ENCODE measurements around the gene CLCN6.

DNA sequence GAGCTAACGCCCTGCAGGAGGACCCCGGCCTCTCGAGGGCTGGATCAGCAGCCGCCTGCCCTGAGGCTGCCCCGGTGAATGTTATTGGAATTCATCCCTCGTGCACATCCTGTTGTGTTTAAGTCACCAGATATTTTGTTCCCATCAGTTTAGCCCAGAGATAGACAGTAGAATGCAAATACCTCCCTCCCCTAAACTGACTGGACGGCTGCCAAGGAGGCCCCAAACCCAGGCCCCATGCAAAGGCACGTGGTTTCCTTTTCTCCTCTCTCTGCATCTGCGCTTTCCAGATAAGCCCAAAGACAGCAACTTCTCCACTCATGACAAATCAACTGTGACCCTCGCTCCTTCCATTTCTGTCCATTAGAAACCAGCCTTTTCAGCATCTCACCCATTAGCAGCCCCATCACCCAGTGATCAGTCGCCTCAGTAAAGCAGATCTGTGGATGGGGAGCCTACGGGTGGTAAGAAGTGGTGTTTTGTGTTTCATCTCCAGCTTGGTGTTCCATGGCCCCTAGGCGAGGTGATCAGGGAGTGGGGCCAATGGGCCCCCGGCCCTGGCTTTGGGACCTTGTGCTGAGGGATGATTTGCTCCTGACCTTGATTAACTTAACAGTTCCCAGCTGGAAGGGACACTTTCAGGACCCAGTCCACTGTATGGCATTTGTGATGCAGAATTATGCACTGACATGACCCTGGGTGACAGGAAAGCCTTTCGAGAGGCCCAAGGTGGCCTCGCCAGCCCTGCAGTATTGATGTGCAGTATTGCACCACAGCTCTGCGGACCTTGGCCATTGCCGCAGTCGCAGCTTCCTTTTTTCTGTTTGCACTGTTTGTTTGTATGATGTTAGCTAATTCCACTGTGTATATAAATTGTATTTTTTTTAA lies 36.4 kb downstream of the CLCN6 start:
- TF ChIP-seq, protein P1, sequence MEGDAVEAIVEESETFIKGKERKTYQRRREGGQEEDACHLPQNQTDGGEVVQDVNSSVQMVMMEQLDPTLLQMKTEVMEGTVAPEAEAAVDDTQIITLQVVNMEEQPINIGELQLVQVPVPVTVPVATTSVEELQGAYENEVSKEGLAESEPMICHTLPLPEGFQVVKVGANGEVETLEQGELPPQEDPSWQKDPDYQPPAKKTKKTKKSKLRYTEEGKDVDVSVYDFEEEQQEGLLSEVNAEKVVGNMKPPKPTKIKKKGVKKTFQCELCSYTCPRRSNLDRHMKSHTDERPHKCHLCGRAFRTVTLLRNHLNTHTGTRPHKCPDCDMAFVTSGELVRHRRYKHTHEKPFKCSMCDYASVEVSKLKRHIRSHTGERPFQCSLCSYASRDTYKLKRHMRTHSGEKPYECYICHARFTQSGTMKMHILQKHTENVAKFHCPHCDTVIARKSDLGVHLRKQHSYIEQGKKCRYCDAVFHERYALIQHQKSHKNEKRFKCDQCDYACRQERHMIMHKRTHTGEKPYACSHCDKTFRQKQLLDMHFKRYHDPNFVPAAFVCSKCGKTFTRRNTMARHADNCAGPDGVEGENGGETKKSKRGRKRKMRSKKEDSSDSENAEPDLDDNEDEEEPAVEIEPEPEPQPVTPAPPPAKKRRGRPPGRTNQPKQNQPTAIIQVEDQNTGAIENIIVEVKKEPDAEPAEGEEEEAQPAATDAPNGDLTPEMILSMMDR (IDR thresholded peaks at IDR 0.05), result no peak
- no peak for TF ChIP-seq POLR2A (IDR thresholded peaks at IDR 0.05)

All from body of pancreas (tissue), 4 donors.